Esophagus squamous epithelium (tissue), 4 donors: ENCODE measurements around the gene TSR3.

ENCODE experiments used
- CTCF ChIP-seq, 6 experiments: fragments of 450-650 bp in 4 of 6; fragments of 200-600 bp in 2 of 6; sonication (generic) in 2 of 6; IDR thresholded peaks; one replicate each; pipeline ENCODE4 v1.5.1; 2016 to 2019; ENCODE audit warnings: antibody characterized with exemption in 6 of 6, mild to moderate bottlenecking in 4 of 6, moderate library complexity in 4 of 6
- POLR2A ChIP-seq, 4 donors: fragments of 450-650 bp; IDR thresholded peaks; one replicate each; pipeline ENCODE4 v1.6.1; 2017; ENCODE audit warnings: antibody characterized with exemption in 4 of 4, mild to moderate bottlenecking in 4 of 4, moderate library complexity in 3 of 4

- TF ChIP-seq POLR2A (IDR thresholded peaks at IDR 0.05): no peak
- no peak for TF ChIP-seq CTCF (IDR thresholded peaks at IDR 0.05)
Measured at GRCh38 chr16:1377406-1378010, 25.8 kb upstream of the TSR3 start.
